ENCODE measurements around the gene SEPSECS.

The SEPSECS gene

DNA sequence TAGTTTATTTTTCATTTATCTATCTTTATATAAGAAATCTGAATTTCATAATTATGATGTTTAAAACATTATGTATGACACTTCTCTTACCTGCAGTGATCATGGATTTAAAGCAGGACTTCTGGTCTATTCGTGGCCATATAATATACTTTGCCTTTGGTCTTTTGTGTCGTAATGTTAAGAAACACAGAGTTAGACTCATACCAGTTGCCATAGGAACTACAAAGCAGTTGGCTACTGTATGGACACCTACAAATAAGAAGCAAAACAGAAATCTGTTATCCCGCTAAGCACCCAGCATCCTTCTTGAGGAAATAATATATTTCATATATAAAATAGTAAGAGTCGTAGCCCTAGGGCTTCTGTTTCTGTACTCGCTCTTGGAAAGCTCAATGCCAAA lies 4.3 kb downstream of the SEPSECS start:
- DNase-seq (ENCODE audit: low spot score), result no peak

DNA sequence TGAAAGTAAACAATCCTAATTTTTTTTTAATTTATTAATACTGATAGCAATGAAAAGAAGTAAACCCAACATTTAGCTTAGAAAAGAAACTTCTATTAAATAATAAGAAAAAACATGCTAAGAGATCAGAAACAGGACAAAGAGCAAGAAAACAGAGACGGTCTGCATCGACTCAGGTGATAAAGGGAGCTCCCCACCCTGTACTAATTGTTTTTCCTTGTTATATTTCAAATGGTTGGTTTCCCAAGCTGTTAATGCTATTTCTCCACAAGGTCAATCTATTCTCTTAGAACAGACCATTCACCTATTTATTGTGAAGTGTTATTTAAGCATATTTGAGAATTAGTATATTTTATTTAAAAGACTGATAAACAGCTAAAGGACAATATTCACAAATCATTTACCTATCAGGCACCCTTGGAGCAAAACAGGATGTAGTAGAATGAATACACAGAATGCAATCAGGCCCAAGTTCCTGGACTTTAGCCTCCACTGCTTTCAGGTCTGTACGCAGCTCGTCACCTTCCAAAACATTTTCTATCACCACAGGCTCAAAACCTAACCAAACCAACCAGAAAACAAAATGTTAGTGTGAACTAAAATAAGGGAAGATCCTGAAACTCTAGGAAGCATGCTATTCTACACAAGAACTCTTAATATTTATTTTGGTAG lies 5.5 kb downstream of the SEPSECS start:
- DNase-seq (ENCODE audit: low spot score), result no peak

DNA sequence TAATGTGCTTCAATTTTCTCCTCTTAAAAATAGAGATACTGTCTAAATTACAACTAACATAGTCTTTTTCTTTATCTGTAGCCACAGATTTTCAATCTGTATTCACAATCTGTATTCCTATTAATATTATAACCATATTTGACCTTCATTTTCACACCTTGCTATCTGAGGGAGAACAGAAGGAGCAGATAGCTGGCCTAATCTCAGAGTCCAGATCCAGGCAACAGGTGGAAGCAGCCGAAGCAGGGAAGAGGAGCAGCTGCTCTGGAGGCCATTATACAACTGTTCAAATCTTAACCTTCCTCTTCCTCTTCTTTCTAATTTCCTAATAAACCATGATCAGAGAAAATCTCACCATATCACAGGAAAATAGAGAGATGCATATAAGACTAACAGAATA lies 14.2 kb downstream of the SEPSECS start:
- no peak for DNase-seq (ENCODE audit: low spot score)

DNA sequence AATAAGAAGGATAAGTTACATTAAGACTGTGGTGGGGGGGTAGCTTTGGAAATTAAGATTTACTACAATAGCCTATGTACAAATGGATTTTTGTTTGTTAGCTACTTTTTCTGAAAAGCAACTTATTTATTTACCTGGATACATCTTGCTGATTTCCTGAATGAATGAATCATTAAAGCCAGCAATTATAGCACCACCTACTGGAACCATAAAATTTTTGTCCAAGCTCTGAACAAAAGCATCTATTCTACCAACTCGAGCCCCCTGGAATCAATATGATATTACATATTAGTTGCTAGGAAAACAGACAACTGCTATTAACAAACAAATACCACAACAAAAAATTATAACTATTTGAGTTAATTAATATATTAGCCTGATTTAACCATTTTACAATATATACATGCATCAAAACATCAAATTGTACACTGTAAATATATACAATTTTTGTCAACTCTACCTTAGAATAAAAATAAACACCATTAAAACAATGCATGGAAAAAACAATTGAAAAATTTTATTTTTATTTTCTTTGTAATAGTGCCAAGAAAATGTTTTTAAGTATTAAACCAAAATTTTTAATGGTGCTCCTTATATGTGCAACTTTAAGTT lies 15.3 kb downstream of the SEPSECS start:
- DNase-seq (ENCODE audit: low spot score), result peak; percentile 18

DNA sequence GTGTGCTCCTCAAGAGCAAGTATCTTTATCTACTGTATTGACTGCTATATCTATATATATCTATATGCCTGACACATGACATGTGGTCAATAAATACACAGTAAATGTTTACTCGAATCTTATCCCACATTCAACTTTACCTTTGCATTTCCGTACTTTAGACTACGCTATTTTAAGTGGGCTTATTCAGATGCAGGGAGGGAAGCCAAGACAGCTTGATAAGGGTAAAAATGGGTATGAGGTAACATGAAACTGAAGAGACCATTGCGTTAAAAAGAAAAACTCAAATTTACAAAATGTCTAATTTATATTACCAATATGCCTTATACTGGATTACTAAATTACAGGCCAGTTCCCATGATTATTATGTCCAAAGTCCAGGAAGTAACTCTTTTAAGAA lies 17.8 kb downstream of the SEPSECS start:
- no peak for DNase-seq (ENCODE audit: low spot score)

DNA sequence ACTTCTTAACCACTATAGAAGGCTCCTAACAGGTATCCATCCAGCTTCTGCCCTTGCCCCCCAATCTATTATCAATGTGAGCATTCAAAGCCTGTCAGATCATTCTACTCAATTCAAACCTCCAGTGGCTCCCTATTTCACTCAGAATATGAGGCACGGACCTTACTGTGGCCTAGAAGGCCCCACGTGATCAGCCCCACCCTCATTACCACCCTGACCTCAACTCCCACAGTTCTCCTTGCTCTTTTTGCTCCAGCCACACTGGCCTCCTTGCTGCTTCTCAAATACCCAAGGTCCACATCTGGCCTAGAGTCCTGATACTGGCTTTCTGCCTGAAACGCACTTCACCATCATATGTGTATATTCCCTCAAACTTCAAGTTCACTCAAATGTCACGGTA lies 18.7 kb downstream of the SEPSECS start:
- DNase-seq (ENCODE audit: low spot score), result no peak

DNA sequence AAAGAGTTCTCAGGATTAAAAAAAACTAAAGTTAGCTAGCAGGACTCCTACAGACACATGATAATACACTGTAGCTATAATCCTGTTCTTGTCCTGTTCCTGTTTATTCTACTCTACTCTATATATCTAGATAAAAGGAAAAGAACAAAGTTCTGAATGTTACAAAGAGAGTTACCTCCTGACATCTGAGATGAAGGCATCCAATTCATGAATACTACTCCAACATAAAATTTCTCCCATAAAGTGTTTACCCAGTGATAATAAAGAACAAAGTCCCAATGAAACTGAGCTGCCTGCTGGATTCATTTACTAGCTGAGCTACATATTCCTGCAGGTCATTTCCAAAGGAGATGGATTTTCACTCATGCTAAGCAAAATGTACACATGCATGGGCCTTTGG lies 27.1 kb downstream of the SEPSECS start:
- no peak for DNase-seq (ENCODE audit: low spot score)

DNA sequence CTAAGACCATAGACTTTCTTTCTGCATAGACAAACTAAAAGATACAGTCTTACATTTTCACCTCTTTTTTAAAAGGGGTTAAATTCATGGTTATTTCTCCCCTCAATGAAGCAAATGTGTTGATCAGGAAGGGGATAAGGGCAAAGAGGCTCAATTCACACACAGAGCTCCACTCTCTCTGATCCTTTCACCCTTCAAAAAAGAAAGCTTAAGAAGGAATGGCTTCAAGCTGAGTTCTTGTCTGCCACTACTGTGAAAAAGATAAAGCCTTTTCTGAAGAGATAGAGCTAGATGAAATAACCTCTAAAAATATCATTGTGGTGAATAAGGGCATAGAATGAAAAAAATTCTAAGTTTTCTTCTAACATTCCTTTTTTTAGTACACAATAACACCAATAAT lies 28.3 kb downstream of the SEPSECS start:
- DNase-seq (ENCODE audit: low spot score), result no peak

DNA sequence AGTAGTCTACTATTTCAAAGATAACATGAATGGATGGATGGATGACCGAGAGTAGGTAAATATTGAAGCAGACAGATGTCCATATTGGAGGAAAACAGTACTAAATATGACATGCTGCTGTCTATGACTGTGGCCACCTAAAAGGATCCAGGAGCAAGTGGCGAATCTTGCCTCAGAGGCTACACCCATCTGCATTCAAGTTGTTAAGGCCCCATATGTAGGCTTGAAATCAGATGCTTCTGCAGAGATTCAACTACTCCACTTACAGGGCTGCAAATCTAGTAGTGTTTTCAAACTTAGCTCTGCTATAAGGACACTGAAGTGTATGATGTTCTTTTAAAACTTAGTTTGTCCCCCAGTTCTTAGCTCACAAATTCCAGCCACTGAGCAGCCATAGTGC lies 28.9 kb downstream of the SEPSECS start:
- DNase-seq (ENCODE audit: low spot score), result no peak

DNA sequence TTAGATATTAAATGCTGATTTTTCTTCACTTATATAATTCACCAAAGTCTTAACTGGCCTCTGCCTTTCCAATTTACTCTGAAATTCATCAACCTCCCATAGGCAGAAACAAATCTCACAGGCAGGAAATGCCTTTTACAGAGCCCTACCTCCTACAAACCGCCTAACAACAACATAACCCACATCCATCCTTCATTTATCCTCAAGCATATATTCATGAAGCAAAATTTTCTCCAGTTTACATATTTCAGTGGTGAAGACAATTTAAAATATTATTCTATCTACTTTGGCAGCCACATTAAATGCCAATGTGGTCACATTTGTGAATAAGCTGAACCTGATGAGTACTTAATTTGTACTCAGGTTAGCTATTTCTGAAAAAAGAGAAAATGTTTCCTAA lies 30.3 kb downstream of the SEPSECS start:
- DNase-seq (ENCODE audit: low spot score), result no peak

DNA sequence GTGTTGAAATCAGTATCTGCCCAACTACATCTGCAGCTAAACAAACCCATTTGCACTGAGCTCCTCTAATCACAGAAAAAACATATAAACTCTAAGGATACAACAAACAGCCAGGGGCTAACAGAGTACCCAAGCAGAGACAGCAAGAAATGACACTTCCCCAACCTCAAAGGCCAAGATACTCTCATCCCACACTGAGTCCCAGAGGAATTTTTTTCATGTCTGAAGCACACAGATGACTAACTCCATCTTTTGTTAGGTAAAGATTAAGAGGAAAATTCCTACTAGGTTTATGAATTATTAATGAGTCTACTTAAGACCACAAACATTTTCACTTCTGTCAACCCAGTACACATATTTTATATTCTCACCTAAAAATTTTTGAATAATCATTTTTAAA lies 31.6 kb downstream of the SEPSECS start:
- no peak for DNase-seq (ENCODE audit: low spot score)

DNA sequence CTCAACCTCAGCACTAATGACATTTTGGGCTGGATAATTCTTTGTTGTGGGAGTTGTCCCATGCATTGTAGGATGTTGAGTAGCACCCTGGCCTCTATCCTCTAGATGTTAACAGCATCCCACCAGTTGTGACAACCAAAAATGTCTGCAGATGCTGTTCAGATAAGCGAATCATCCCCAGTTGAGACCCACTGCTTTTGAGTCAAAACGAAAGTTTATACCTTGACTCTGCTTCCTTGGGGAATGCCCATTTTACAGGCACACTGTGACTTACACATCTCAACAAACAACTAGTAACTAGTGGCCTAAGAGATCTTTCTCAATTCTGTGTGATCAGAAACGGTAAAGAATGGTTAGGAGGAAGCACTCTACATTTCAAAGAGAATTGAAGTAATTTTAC lies 37.0 kb downstream of the SEPSECS start:
- no peak for DNase-seq (ENCODE audit: low spot score)

DNA sequence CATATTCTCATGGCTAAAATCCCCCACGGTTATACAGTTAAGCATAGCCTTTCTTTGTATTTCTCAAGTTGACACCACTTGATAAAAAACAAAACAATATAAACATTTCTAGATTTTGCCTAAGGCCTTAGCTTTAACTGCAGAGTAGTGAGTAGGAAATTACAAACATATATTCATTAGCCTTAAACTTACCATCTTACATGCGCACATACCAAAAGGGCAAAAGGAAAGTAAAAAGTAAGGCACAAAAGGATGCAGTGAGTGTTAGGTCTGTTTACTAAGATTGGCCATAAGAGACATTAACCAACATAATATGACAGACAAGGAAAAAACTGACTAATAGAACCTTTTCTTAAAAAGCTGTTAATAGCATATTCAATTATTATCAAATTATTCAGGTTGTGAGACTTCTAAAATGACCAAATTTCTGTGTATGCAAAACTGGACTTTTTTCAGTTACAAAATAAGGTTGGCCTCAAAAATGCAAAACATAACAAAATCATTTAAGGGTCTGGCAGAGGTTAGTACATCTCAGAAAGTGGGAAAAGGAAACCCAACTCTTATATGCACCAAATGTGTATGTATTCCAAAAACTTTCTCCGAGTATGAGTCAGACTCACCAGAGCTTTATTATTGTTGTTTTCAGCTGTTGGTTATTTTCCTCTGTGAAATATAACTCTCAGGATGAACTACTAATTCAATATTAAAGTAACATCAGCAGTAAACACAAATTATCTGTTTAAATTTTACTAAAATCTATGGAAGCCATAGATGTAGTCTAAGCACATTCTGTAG lies 39.9 kb downstream of the SEPSECS start:
- DNase-seq (ENCODE audit: low spot score), result no peak

DNA sequence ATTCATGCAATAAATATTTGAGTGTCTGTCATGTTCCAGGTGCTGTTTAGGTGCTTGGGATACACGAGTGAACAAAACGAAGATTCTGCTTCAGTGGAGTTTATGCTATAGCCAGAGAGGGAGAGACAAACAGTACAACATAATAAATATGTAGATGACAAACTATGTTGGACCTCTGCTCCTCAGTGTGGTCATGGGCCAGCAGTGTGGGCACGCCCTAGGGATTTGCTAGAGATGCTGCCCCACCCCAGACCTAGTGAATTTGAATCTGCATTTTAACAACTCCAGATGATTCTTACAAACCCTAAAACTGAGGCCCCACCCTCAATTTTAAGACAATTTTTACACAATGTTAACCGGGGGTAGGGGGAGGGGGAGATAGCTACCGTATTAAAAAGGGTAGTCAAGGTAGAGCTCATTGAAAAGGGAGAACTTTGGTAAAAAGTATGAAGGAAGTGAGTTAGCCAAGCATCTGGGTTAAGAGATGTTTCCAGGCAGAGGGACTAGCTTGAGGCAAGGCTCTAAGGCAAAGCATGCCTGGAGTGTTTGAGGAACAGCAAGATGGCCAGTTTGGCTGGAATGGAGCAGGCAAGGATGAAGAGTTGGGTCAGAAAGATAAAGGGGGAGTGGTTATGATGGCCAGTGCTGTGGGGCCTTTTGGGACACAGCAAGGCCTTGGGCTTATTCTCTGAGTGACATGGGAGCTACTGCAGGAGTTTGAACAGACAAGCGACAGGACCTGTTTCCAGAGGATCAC lies 42.4 kb downstream of the SEPSECS start:
- DNase-seq (ENCODE audit: low spot score), result no peak

DNA sequence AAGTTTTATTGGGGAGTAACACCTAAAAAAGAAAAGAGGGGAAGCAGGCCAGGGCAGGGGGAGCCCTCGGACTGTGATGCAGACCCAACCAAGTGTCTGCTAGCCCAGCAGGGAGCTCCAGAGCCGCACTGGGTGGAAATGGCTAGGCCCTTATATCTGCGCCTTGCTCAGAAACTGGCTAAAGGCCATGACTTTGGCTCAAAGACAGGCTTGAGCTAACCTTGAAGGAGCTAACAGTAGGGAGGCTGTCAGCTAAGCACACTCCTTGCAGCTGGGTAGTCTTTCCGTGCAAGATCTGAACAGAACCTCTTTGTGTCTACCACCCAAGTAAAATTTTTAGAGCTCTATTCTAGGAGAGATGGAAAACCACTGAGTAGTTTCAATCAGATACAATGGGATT lies 43.0 kb downstream of the SEPSECS start:
- DNase-seq (ENCODE audit: low spot score), result no peak

DNA sequence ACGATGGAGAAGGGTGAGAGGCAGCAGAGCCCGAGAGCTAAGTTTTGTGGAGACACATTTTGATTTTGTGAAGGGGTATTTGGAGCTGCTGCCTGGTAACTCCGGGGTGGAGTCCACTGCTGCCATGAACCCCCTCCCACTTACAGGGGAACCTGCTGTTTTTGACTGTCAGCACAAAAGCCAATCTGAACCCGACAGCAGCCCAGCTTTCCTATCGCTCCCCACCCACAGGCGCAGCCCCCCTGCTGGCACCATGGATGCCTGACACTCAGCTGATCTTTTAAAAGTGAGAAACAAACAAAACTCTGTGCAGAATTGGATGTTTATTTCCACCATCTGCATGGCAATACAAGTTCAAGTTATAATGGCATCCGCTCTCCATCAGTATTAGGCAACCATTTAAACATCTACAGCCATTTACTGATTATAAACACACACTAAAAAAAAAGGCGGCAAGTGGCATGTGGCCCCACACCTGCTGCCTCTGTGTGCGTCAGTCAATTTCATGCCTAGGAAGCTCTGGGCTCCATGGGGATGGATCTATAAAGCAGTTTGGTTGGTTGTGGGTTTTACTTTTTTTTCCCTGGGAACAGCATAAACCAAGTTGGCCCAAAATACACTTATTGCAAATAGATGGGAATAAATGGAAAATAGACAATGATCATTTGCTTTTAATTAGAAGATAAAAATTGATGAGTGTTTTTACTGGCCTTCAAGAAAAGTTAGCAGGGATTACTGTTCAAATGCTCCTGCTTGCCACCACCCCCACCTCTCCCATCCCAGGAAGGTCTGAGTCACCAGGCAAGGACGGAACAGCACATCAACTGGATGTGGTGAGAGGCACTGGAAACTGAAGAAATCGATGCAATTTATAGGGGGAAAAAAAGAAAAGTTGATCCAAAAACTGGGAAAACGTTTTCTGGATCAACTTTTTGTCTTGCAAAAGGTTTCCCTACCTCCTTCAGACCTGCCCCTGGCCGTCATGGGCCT lies 46.0 kb downstream of the SEPSECS start:
- peak; percentile 55 for DNase-seq (ENCODE audit: low spot score)

DNA sequence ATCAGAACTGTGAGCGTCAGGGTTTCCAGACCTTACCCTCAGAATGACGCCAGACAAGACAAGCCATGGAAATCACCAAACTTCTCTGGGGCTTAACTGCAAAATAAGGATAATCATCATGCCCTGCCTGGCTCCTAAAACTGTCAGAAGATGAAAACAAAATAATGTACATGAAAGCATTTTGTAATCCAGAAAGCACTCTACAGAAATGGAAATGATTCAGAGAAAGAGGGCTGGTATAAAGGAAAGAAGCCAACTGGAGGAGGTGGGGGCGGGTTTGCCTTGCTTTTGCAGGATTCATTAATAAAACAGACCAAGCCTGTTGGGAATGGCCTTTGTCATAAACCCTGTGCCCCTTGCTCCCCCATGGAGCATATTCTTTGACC lies 47.3 kb downstream of the SEPSECS start:
- DNase-seq (ENCODE audit: low spot score), result no peak

DNA sequence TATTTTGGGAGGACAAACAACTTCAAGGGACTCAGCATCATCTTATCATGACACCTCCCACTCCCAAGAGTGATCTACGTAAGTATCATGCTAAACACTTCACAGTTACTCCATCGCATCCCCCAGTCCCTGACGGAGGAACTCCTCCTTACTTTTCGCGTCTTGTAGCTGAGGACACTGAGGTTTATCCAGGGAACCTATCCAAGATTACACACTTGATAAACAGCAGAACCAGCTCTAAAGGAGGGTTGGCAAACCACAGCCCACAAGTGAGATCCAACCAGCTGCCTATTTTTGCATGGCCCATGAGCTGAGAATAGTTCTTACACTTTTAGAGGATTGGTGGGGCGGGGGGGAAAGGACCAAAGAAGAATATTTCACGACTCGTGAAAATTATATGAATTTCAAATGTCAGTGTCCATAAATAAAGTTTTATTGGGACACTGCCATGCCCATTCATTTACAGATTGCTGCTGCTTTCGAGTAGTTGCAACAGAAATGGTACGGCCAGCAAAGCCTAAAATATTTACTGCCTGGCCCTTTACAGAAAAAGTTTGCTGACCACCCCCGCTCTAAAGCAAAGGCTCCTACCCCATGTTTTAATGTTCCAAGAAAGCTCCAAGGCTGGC lies 47.8 kb downstream of the SEPSECS start:
- no peak for DNase-seq (ENCODE audit: low spot score)

DNA sequence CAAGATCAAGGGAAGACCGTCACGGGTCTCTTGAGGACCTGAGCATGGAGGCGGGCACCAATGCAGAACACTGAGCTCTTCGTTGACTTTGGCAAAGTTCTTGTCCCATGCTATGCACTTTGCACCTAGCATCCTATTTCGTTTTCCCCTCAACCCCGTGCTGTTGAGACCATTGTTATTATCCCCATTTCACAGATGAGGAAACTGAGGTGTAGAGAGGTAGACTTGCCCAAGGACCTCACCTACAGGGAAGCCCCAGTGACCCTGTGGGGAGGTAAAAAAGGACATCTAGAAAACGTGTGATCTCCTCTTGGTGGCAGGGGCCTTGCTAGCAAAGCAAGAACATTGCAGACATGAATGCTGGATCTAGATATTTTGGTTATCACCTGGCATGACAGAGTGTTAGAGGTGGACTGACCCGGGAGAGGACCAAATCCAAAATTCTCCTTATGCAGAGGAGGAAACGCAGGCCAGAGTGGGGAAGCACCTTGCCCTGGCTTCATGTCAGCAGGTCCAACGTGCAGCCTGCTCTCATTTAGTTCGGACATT lies 48.5 kb downstream of the SEPSECS start:
- no peak for DNase-seq (ENCODE audit: low spot score)

DNA sequence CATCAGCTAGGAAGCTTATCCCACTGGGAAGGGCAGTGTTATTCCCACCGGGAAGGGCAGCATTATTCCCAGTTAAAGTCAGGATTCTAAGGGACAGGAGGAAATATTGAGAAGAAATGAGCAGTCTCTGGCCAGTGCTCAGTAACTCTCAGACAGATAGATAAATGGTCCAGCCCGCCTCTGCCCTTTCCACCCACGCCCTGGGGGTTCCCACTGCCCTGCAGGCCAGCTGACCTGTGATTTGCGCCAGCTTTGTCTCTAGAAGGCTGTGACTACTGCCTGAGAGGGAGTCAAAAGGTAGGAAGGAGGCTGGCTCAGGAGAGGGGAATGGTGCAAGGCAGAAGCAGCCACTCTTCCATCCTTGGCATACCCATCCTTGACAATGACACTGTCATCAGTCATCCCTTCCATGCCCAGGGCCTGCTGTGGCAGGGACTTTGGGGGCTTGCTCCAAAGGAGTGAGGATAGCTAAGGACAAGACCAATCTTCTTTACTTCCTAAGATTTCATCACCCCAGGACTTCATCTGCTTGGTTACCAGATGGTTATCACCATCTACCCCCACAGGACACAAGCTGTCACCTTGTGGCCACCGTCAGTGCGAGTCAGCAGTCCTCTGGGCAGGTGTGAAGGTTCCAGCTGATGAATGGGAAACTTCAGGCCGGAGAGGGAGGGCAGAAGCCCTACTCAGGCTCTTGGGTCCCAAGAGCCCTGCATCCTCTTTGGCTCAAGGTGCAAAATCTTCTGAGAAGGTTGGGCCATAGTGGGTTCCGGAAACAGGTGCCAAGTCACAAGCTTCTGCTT lies 49.5 kb downstream of the SEPSECS start:
- no peak for DNase-seq (ENCODE audit: low spot score)

Data from AG08396 (cell line).